Endothelial cell of umbilical vein (primary cell): ENCODE data around the gene PTPRZ1. TPM values are rescaled to one million over a fixed set of nuclear protein-coding genes. Genes with fewer than 3 reads are reported as not detected.

Experiments used
- BruUV-seq: library from RNA; stranded (reverse); fragments of 400-500 nt; replicated peaks from 2 replicates; lab custom pipeline; 2021; lab: Mats Ljungman, UMichigan
- CTCF ChIA-PET: fragments of 300-600, 350-600 bp; sonication (Branson Sonifier 250); formaldehyde crosslinking; loops from one replicate; lab custom pipeline; 2021; ENCODE audit warnings: antibody characterized with exemption, inconsistent platforms; lab: Charles Lee
- POLR2A ChIA-PET: fragments of 300-600, 350-600 bp; sonication (Branson Sonifier 250); formaldehyde crosslinking; loops from one replicate; lab custom pipeline; 2021; ENCODE audit warnings: antibody characterized with exemption, inconsistent platforms; lab: Charles Lee
- DNase-seq: peaks from one replicate; pipeline ENCODE4 v3.0.0-alpha.2; 2011; ENCODE audit warnings: low read depth, low spot score
- FAIRE-seq: peaks from 2 replicates; lab custom pipeline; 2011; peaks lifted over from hg19 to GRCh38; lab: Jason Lieb, UNC
- H2AFZ ChIP-seq: 2 replicates; pipeline ENCODE4 v1.6.0; 2012; ENCODE audit warnings: low read depth, low read length, control low read depth, inconsistent platforms
- H3K27ac ChIP-seq: 2 replicates; pipeline ENCODE4 v1.5.1; 2011; ENCODE audit warnings: low read depth, mild to moderate bottlenecking, control low read depth, low read length, moderate library complexity; ENCODE audit not compliant: insufficient read depth
- H3K27me3 ChIP-seq, 2 experiments: 2 replicates each; pipeline versions ENCODE4 v1.6.0 to v1.6.1; 2011; ENCODE audit warnings: low read length in 2 of 2, mixed read lengths in 1 of 2; ENCODE audit not compliant: control insufficient read depth in 2 of 2, insufficient read depth in 2 of 2
- H3K36me3 ChIP-seq, 2 experiments: 2 replicates in 1 of 2; 3 replicates in 1 of 2; pipeline ENCODE4 v1.5.1; 2011; ENCODE audit warnings: low read length in 2 of 2, mild to moderate bottlenecking in 1 of 2, moderate library complexity in 1 of 2; ENCODE audit not compliant: control insufficient read depth in 2 of 2, insufficient read depth in 2 of 2; ENCODE audit errors: extremely low read depth in 1 of 2
- H3K4me1 ChIP-seq: 3 replicates; pipeline ENCODE4 v1.5.1; 2011; ENCODE audit warnings: mild to moderate bottlenecking, low read length; ENCODE audit not compliant: control insufficient read depth, insufficient read depth; ENCODE audit errors: extremely low read depth
- H3K4me2 ChIP-seq: 2 replicates; pipeline ENCODE4 v1.6.1; 2011; ENCODE audit warnings: low read length, control low read depth, mixed read lengths; ENCODE audit not compliant: insufficient read depth
- H3K4me3 ChIP-seq, 3 experiments: fragments of 200-600 bp in 1 of 3; sonication (generic), shearing (Covaris generic) in 1 of 3; replicated peaks in 1 of 3; 2 replicates each; pipeline ENCODE4 v1.5.1; 2011 to 2016; ENCODE audit warnings: control low read depth in 3 of 3, low read length in 3 of 3, mild to moderate bottlenecking in 2 of 3, inconsistent platforms in 1 of 3, low read depth in 1 of 3, moderate library complexity in 1 of 3; ENCODE audit not compliant: insufficient read depth in 1 of 3
- H3K79me2 ChIP-seq: 2 replicates; pipeline ENCODE4 v1.6.0; 2012; ENCODE audit warnings: low read length, inconsistent platforms; ENCODE audit not compliant: control insufficient read depth, insufficient read depth
- H3K9ac ChIP-seq: replicated peaks from 2 replicates; pipeline ENCODE3; 2011; ENCODE audit warnings: low read length, control low read depth; ENCODE audit not compliant: insufficient read depth; ENCODE audit errors: extremely low read depth
- H3K9me1 ChIP-seq: replicated peaks from 3 replicates; pipeline ENCODE4 v1.6.0; 2011; ENCODE audit warnings: mild to moderate bottlenecking, low read length; ENCODE audit not compliant: control insufficient read depth, insufficient read depth; ENCODE audit errors: extremely low read depth
- H3K9me3 ChIP-seq: replicated peaks from 2 replicates; pipeline ENCODE4 v1.5.1; 2012; ENCODE audit warnings: low read length, inconsistent platforms; ENCODE audit not compliant: control insufficient read depth, insufficient read depth
- H4K20me1 ChIP-seq: replicated peaks from 2 replicates; pipeline ENCODE3; 2011; ENCODE audit warnings: mild to moderate bottlenecking, low read length; ENCODE audit not compliant: control insufficient read depth, insufficient read depth; ENCODE audit errors: extremely low read depth
- CTCF ChIP-seq, 2 donors: IDR thresholded peaks; 1 replicate in 1 of 2; 2 replicates in 1 of 2; pipeline ENCODE4 v1.5.1; 2011; ENCODE audit warnings: low read length in 2 of 2, mild to moderate bottlenecking in 2 of 2, moderate library complexity in 2 of 2, control low read depth in 1 of 2, inconsistent platforms in 1 of 2, low read depth in 1 of 2; ENCODE audit not compliant: insufficient read depth in 1 of 2; ENCODE audit errors: extremely low read depth in 1 of 2
- EZH2 ChIP-seq: IDR thresholded peaks from 2 replicates; pipeline ENCODE4 v1.6.1; 2012; ENCODE audit warnings: borderline replicate concordance, low read depth, mild to moderate bottlenecking, moderate library complexity, low read length, inconsistent platforms; ENCODE audit not compliant: severe bottlenecking
- FOS ChIP-seq: IDR thresholded peaks from 2 replicates; pipeline ENCODE4 v1.6.1; 2011; ENCODE audit warnings: mild to moderate bottlenecking, low read length, moderate library complexity, borderline replicate concordance; ENCODE audit not compliant: insufficient read depth
- GATA2 ChIP-seq: IDR thresholded peaks from 2 replicates; pipeline ENCODE4 v1.7.0; 2011; ENCODE audit warnings: low read depth, mild to moderate bottlenecking, moderate library complexity, mixed read lengths, low read length; ENCODE audit not compliant: insufficient read length, insufficient read depth
- JUN ChIP-seq: IDR thresholded peaks from 2 replicates; pipeline ENCODE4 v1.6.1; 2011; ENCODE audit warnings: borderline replicate concordance, low read depth; ENCODE audit not compliant: insufficient read length, insufficient read depth
- MAX ChIP-seq: IDR thresholded peaks from 2 replicates; pipeline ENCODE4 v1.6.1; 2011; ENCODE audit not compliant: insufficient read depth, insufficient read length
- MYC ChIP-seq: IDR thresholded peaks from one replicate; pipeline ENCODE4 v1.6.1; 2011; ENCODE audit warnings: mild to moderate bottlenecking, low read depth, low read length
- POLR2A ChIP-seq: IDR thresholded peaks from 2 replicates; pipeline ENCODE4 v1.6.1; 2012; ENCODE audit warnings: low read depth, mild to moderate bottlenecking, control low read depth, low read length
- POLR2AphosphoS5 ChIP-seq: IDR thresholded peaks from 2 replicates; pipeline ENCODE4 v1.6.1; 2012; ENCODE audit warnings: low read depth, mild to moderate bottlenecking, control low read depth, low read length, moderate library complexity; ENCODE audit not compliant: insufficient read depth
- dilution Hi-C: fragments of 300-500 bp; cut with MboI; formaldehyde crosslinking; loops from one replicate; pipeline ENCODE4 v1.15.0; 2019; ENCODE audit warnings: low sequenced_read_pairs; ENCODE audit not compliant: extremely low pct_ligation_motif_present
- intact Hi-C: fragments of 100-400 bp; cut with micrococcal nuclease; formaldehyde crosslinking; loops from one replicate; pipeline ENCODE4 v1.10.0; 2022
- polyA plus RNA-seq, 4 experiments: library from polyadenylated mRNA; depleted of rRNA in 3 of 4; stranded (reverse) in 3 of 4; unstranded in 1 of 4; fragments of >200 nt; gene quantifications; 2 replicates each; pipeline versions ENCODE4 v1.2.1 to v1.2.3, GENCODE V29; 2011 to 2012; ENCODE audit warnings: missing spikeins in 1 of 4
- total RNA-seq: library from RNA; stranded (reverse); gene quantifications from 2 replicates; pipeline ENCODE4 v1.2.3, GENCODE V29; 2021

Gene PTPRZ1
- total and polyA plus RNA-seq, 2 donors (not counting 3 experiments of a cell fraction or from before 2014, with no cell fraction given), result 0.07 TPM; not detected in 1

- H3K4me3 ChIP-seq, result no peak overlapping the region
- POLR2A ChIA-PET, result no interaction called here
- FAIRE-seq, result no peak
Measured at GRCh38 chr7:121832347-121832746, 40.6 kb upstream of the PTPRZ1 start.

More at GRCh38 chr7:121832347-121832746, 40.6 kb upstream of the PTPRZ1 start:
- no peaks in the 10 kb centered on the region for H3K79me2 ChIP-seq
- dilution Hi-C loops (no loop called here), intact Hi-C loops (no loop called here)
- no peak overlapping the region for H3K9ac ChIP-seq
- H3K9me1 ChIP-seq, result no peaks in the 10 kb centered on the region
- BruUV-seq, result no TSS peak
- no peak overlapping the region for H3K27ac ChIP-seq
- TF ChIP-seq FOS (no peak), GATA2 (no peak), MYC (no peak), POLR2A (no peak), EZH2 (no peak), CTCF (IDR thresholded peaks at IDR 0.05; ENCODE audit: extremely low read depth in 1 of 2, insufficient read depth in 1 of 2, low read depth in 1 of 2, low read length in 2 of 2) (no peak), POLR2AphosphoS5 (no peak), MAX (no peak), JUN (no peak)
- no peaks in the 10 kb centered on the region for H3K36me3 ChIP-seq
- no peaks in the 10 kb centered on the region for H3K9me3 ChIP-seq
- no peaks in the 10 kb centered on the region for H3K27me3 ChIP-seq
- DNase-seq, result no peak
- no peaks in the 10 kb centered on the region for H4K20me1 ChIP-seq
- H3K4me2 ChIP-seq, result no peak overlapping the region
- H2AFZ ChIP-seq, result no peak overlapping the region
- no peaks in the 10 kb centered on the region for H3K4me1 ChIP-seq
- CTCF ChIA-PET, result no interaction called here
